Endothelial cell of umbilical vein (primary cell): ENCODE data around the gene KLHL13.

ENCODE experiments used
- CTCF ChIP-seq, 2 donors: IDR thresholded peaks; 1 replicate in 1 of 2; 2 replicates in 1 of 2; pipeline ENCODE4 v1.5.1; 2011; ENCODE audit warnings: low read length in 2 of 2, mild to moderate bottlenecking in 2 of 2, moderate library complexity in 2 of 2, control low read depth in 1 of 2, inconsistent platforms in 1 of 2, low read depth in 1 of 2; ENCODE audit not compliant: insufficient read depth in 1 of 2; ENCODE audit errors: extremely low read depth in 1 of 2
- EZH2 ChIP-seq: IDR thresholded peaks from 2 replicates; pipeline ENCODE4 v1.6.1; 2012; ENCODE audit warnings: borderline replicate concordance, low read depth, mild to moderate bottlenecking, moderate library complexity, low read length, inconsistent platforms; ENCODE audit not compliant: severe bottlenecking
- JUN ChIP-seq: IDR thresholded peaks from 2 replicates; pipeline ENCODE4 v1.6.1; 2011; ENCODE audit warnings: borderline replicate concordance, low read depth; ENCODE audit not compliant: insufficient read length, insufficient read depth
- MAX ChIP-seq: IDR thresholded peaks from 2 replicates; pipeline ENCODE4 v1.6.1; 2011; ENCODE audit not compliant: insufficient read depth, insufficient read length
- MYC ChIP-seq: IDR thresholded peaks from one replicate; pipeline ENCODE4 v1.6.1; 2011; ENCODE audit warnings: mild to moderate bottlenecking, low read depth, low read length
- POLR2AphosphoS5 ChIP-seq: IDR thresholded peaks from 2 replicates; pipeline ENCODE4 v1.6.1; 2012; ENCODE audit warnings: low read depth, mild to moderate bottlenecking, control low read depth, low read length, moderate library complexity; ENCODE audit not compliant: insufficient read depth

- TF ChIP-seq JUN (no peak), CTCF (IDR thresholded peaks at IDR 0.05; ENCODE audit: extremely low read depth in 1 of 2, insufficient read depth in 1 of 2, low read depth in 1 of 2, low read length in 2 of 2) (no peak), POLR2AphosphoS5 (no peak), EZH2 (no peak), MAX (no peak), MYC (no peak)
Measured at GRCh38 chrX:118062048-118062789, 54.4 kb downstream of the KLHL13 start.
